ENCODE measurements around the gene ANAPC2.
A peak's percentile ranks its signal among the peaks of the same experiment; 100 is the strongest.

ANAPC2 gene

GRCh38 chr9:137160054-137160425 lies 28.3 kb downstream of the ANAPC2 start:
- TF ChIP-seq ZFX (IDR thresholded peaks at IDR 0.05; ENCODE audit: borderline replicate concordance) (no peak), CTCF (IDR thresholded peaks at IDR 0.05) (no peak)
- no peak overlapping the region for H3K27ac ChIP-seq

- H3K27ac ChIP-seq: no peak overlapping the region
- TF ChIP-seq CTCF (IDR thresholded peaks at IDR 0.05) (no peak), ZFX (IDR thresholded peaks at IDR 0.05; ENCODE audit: borderline replicate concordance) (no peak)
Measured at GRCh38 chr9:137159105-137160053, 29.0 kb downstream of the ANAPC2 start.

- TF ChIP-seq CTCF (IDR thresholded peaks at IDR 0.05) (no peak), ZFX (IDR thresholded peaks at IDR 0.05; ENCODE audit: borderline replicate concordance) (no peak)
- no peak overlapping the region for H3K27ac ChIP-seq
Measured at GRCh38 chr9:137158625-137159024, 29.7 kb downstream of the ANAPC2 start.

GRCh38 chr9:137157618-137158415 lies 30.5 kb downstream of the ANAPC2 start:
- no peak for TF ChIP-seq ZFX (IDR thresholded peaks at IDR 0.05; ENCODE audit: borderline replicate concordance)
- TF ChIP-seq CTCF (IDR thresholded peaks at IDR 0.05): no peak
- H3K27ac ChIP-seq: 0 out of 2 replicates have a peak overlapping the region, but pooled peaks have one; percentile 23

GRCh38 chr9:137156567-137157375 lies 31.6 kb downstream of the ANAPC2 start:
- H3K27ac ChIP-seq: 0 out of 2 replicates have a peak overlapping the region, but pooled peaks have one; percentile 23
- TF ChIP-seq ZFX (IDR thresholded peaks at IDR 0.05; ENCODE audit: borderline replicate concordance): no peak
- TF ChIP-seq CTCF (IDR thresholded peaks at IDR 0.05): no peak

GRCh38 chr9:137152844-137153405 lies 35.4 kb downstream of the ANAPC2 start:
- H3K27ac ChIP-seq: no peak overlapping the region
- TF ChIP-seq ZFX (IDR thresholded peaks at IDR 0.05; ENCODE audit: borderline replicate concordance) (no peak), CTCF (IDR thresholded peaks at IDR 0.05) (no peak)

All from 22Rv1 (cell line).